Liver (tissue), 9 donors: ENCODE data around the gene SMIM28. TPM values are rescaled to one million over a fixed set of nuclear protein-coding genes. Genes with fewer than 3 reads are reported as not detected.

Source experiments
- DNase-seq: peaks from one replicate; pipeline ENCODE4 v3.0.0-alpha.2; 2017; ENCODE audit warnings: low spot score
- H3K27ac ChIP-seq, 2 donors: one replicate each; pipeline ENCODE4 v1.7.0; 2013; ENCODE audit warnings: inconsistent platforms in 2 of 2, low read length in 2 of 2, control low read depth in 1 of 2, low read depth in 1 of 2, mild to moderate bottlenecking in 1 of 2
- H3K27me3 ChIP-seq, 4 donors: one replicate each; pipeline versions ENCODE4 v1.6.1 to v1.7.0; 2013; ENCODE audit warnings: low read length in 3 of 4, inconsistent platforms in 1 of 4, mild to moderate bottlenecking in 1 of 4, moderate library complexity in 1 of 4; ENCODE audit not compliant: control insufficient read depth in 4 of 4, insufficient read depth in 4 of 4
- H3K36me3 ChIP-seq, 4 donors: one replicate each; pipeline versions ENCODE4 v1.6.1 to v1.7.0; 2013; ENCODE audit warnings: low read length in 3 of 4, mild to moderate bottlenecking in 3 of 4, low read depth in 1 of 4, moderate library complexity in 1 of 4; ENCODE audit not compliant: control insufficient read depth in 4 of 4, insufficient read depth in 3 of 4
- H3K4me1 ChIP-seq, 4 donors: one replicate each; pipeline versions ENCODE4 v1.6.1 to v1.7.0; 2013; ENCODE audit warnings: low read length in 3 of 4, mild to moderate bottlenecking in 3 of 4, moderate library complexity in 1 of 4; ENCODE audit not compliant: control insufficient read depth in 4 of 4, insufficient read depth in 4 of 4
- H3K4me3 ChIP-seq, 3 donors: one replicate each; pipeline versions ENCODE4 v1.6.1 to v1.7.0; 2013; ENCODE audit warnings: low read length in 3 of 3, control low read depth in 1 of 3, low read depth in 1 of 3, mild to moderate bottlenecking in 1 of 3
- H3K9ac ChIP-seq, 2 donors: one replicate each; pipeline ENCODE4 v1.7.0; 2013; ENCODE audit warnings: low read length in 2 of 2, mild to moderate bottlenecking in 2 of 2, moderate library complexity in 2 of 2, control low read depth in 1 of 2, low read depth in 1 of 2
- H3K9me3 ChIP-seq, 4 donors: one replicate each; pipeline versions ENCODE4 v1.6.1 to v1.7.0; 2013; ENCODE audit warnings: low read length in 3 of 4; ENCODE audit not compliant: control insufficient read depth in 4 of 4
- EGR1 ChIP-seq, 2 donors: IDR thresholded peaks; 2 replicates each; pipeline ENCODE4 v1.6.1; 2016 to 2018; ENCODE audit warnings: antibody characterized with exemption in 2 of 2, low read depth in 2 of 2
- FOXA2 ChIP-seq: IDR thresholded peaks from 2 replicates; pipeline ENCODE4 v1.6.1; 2016; ENCODE audit warnings: antibody characterized with exemption
- GABPA ChIP-seq, 2 donors: IDR thresholded peaks in 1 of 2; conservative IDR thresholded peaks in 1 of 2; 2 replicates each; pipeline ENCODE4 v1.6.1; 2016; ENCODE audit warnings: antibody characterized with exemption in 2 of 2, mild to moderate bottlenecking in 1 of 2, moderate library complexity in 1 of 2
- JUND ChIP-seq, 2 donors: IDR thresholded peaks; 2 replicates each; pipeline ENCODE4 v1.6.1; 2016; ENCODE audit warnings: antibody characterized with exemption in 2 of 2
- RAD21 ChIP-seq, 2 donors: IDR thresholded peaks; 2 replicates each; pipeline ENCODE4 v1.6.1; 2016; ENCODE audit warnings: antibody characterized with exemption in 2 of 2, mild to moderate bottlenecking in 2 of 2
- SP1 ChIP-seq: IDR thresholded peaks from 2 replicates; pipeline ENCODE4 v1.6.1; 2018; ENCODE audit warnings: antibody characterized with exemption, mild to moderate bottlenecking
- TAF1 ChIP-seq: conservative IDR thresholded peaks from 2 replicates; pipeline ENCODE4 v1.6.1; 2016; ENCODE audit warnings: antibody characterized with exemption, mild to moderate bottlenecking
- YY1 ChIP-seq: IDR thresholded peaks from 2 replicates; pipeline ENCODE4 v1.6.1; 2016; ENCODE audit warnings: antibody characterized with exemption, mild to moderate bottlenecking
- polyA plus RNA-seq, 2 donors: library from polyadenylated mRNA; stranded (reverse) in 1 of 2; unstranded in 1 of 2; fragments of 200-250 nt in 1 of 2; fragments of >200 nt in 1 of 2; fragmentation: Nextera tagmentation in 1 of 2; extraction: Ambion mirVana in 1 of 2; gene quantifications; one replicate each; pipeline versions ENCODE4 v1.2.1 to v1.2.3, GENCODE V29; 2013 to 2015
- total RNA-seq, 2 donors: library from RNA; depleted of rRNA; stranded (reverse); fragments of >200 nt; gene quantifications; one replicate each; pipeline ENCODE4 v1.2.3, GENCODE V29; 2014
- TF ChIP-seq, protein P1 (sequence below): fragments of 150-350 bp; IDR thresholded peaks from 2 replicates; pipeline ENCODE4 v1.5.1; 2017; ENCODE audit warnings: improper control_type of control experiment, low read depth, low read length; ENCODE audit not compliant: missing input control
- TF ChIP-seq, protein P2 (sequence below): IDR thresholded peaks from 2 replicates; pipeline ENCODE4 v1.6.1; 2016; ENCODE audit warnings: antibody characterized with exemption, mild to moderate bottlenecking
- TF ChIP-seq, protein P3 (sequence below): IDR thresholded peaks from 2 replicates; pipeline ENCODE4 v1.6.1; 2016; ENCODE audit warnings: antibody characterized with exemption
- TF ChIP-seq, protein P4 (sequence below): IDR thresholded peaks from 2 replicates; pipeline ENCODE4 v1.6.1; 2016; ENCODE audit warnings: antibody characterized with exemption
- donor health status: healthy.
- donor health status: healthy.
- donor health status: healthy.
- donor health status: healthy.
- donor health status: healthy.

The SMIM28 gene
- total and polyA plus RNA-seq, 4 donors = not detected

DNA sequence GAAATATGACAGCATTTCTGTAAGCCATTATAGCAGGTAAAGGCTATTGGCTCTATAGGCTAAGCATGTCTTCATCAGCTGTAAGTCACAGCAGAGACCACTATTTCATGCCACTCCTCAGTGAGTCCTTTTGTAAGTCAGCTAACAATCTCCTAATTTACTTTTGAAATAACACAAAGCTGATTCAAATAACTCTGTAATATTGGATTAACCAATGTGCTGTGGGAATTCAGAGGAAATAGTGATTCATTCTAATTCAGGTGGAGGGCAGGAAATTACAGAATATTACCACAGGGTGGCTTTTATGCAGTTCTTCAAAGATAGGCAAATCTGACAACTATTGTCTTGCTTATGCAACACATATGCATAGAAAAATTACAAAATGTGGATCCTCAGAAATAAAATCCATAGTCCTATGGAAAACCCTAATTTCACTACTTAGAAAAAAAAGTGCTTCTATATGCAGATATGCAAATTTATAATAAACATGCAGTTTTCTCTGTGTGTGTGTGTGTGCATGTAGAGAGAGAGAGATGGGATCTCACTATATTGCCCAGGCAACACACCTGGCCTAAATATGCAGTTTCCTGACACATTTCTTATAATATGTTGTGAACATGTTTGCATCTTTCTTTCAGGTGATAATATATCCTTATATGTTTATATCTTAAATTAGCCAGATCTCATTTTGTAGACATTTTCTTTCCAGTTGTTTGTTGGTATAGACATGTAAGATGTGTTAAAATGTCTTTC, 4.8 kb upstream of the SMIM28 start:
- H3K27ac ChIP-seq = no peak overlapping the region
- no peaks in the 10 kb centered on the region for H3K36me3 ChIP-seq
- no peaks in the 10 kb centered on the region for H3K9me3 ChIP-seq
- H3K4me1 ChIP-seq = peaks cover 4 to 16% (median 9%) of the 10 kb centered on the region in 4 donors
- H3K4me3 ChIP-seq = no peak overlapping the region
- TF ChIP-seq, protein P1, sequence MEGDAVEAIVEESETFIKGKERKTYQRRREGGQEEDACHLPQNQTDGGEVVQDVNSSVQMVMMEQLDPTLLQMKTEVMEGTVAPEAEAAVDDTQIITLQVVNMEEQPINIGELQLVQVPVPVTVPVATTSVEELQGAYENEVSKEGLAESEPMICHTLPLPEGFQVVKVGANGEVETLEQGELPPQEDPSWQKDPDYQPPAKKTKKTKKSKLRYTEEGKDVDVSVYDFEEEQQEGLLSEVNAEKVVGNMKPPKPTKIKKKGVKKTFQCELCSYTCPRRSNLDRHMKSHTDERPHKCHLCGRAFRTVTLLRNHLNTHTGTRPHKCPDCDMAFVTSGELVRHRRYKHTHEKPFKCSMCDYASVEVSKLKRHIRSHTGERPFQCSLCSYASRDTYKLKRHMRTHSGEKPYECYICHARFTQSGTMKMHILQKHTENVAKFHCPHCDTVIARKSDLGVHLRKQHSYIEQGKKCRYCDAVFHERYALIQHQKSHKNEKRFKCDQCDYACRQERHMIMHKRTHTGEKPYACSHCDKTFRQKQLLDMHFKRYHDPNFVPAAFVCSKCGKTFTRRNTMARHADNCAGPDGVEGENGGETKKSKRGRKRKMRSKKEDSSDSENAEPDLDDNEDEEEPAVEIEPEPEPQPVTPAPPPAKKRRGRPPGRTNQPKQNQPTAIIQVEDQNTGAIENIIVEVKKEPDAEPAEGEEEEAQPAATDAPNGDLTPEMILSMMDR = peak; percentile 34
- TF ChIP-seq, protein P2, sequence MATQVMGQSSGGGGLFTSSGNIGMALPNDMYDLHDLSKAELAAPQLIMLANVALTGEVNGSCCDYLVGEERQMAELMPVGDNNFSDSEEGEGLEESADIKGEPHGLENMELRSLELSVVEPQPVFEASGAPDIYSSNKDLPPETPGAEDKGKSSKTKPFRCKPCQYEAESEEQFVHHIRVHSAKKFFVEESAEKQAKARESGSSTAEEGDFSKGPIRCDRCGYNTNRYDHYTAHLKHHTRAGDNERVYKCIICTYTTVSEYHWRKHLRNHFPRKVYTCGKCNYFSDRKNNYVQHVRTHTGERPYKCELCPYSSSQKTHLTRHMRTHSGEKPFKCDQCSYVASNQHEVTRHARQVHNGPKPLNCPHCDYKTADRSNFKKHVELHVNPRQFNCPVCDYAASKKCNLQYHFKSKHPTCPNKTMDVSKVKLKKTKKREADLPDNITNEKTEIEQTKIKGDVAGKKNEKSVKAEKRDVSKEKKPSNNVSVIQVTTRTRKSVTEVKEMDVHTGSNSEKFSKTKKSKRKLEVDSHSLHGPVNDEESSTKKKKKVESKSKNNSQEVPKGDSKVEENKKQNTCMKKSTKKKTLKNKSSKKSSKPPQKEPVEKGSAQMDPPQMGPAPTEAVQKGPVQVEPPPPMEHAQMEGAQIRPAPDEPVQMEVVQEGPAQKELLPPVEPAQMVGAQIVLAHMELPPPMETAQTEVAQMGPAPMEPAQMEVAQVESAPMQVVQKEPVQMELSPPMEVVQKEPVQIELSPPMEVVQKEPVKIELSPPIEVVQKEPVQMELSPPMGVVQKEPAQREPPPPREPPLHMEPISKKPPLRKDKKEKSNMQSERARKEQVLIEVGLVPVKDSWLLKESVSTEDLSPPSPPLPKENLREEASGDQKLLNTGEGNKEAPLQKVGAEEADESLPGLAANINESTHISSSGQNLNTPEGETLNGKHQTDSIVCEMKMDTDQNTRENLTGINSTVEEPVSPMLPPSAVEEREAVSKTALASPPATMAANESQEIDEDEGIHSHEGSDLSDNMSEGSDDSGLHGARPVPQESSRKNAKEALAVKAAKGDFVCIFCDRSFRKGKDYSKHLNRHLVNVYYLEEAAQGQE = no peak
- TF ChIP-seq FOXA2 (no peak), JUND (IDR thresholded peaks at IDR 0.05) (peak; percentile 51 to 79), GABPA (IDR thresholded peaks at IDR 0.05 in 1 of 2, conservative IDR thresholded peaks at IDR 0.05 in 1 of 2) (no peak), TAF1 (no peak), RAD21 (IDR thresholded peaks at IDR 0.05) (peak; percentile 38 to 54)
- TF ChIP-seq, protein P3, sequence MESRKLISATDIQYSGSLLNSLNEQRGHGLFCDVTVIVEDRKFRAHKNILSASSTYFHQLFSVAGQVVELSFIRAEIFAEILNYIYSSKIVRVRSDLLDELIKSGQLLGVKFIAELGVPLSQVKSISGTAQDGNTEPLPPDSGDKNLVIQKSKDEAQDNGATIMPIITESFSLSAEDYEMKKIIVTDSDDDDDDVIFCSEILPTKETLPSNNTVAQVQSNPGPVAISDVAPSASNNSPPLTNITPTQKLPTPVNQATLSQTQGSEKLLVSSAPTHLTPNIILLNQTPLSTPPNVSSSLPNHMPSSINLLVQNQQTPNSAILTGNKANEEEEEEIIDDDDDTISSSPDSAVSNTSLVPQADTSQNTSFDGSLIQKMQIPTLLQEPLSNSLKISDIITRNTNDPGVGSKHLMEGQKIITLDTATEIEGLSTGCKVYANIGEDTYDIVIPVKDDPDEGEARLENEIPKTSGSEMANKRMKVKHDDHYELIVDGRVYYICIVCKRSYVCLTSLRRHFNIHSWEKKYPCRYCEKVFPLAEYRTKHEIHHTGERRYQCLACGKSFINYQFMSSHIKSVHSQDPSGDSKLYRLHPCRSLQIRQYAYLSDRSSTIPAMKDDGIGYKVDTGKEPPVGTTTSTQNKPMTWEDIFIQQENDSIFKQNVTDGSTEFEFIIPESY = no peak
- TF ChIP-seq, protein P4, sequence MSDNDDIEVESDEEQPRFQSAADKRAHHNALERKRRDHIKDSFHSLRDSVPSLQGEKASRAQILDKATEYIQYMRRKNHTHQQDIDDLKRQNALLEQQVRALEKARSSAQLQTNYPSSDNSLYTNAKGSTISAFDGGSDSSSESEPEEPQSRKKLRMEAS = no peak
- no peaks in the 10 kb centered on the region for H3K27me3 ChIP-seq
- H3K9ac ChIP-seq = no peak overlapping the region
- no peak for DNase-seq

DNA sequence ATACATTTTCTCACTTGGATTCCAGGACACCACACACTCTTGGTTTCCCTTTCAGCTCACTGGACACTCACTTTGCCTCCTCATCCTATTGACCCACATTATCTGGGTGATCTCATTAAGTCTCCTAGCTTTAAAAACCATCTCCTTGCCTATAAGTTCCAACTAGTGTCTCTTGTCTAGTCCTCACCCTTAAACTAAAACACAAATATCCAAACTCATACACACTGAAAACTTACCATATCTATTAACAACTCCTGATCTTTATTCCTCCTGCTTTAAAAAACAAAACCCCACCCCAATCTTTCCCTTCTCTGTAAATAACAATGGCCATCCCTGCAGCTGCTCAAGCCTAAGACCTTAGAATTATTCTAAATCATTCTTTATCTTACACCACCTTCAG, 3.5 kb upstream of the SMIM28 start:
- DNase-seq = no peak
- Histone ChIP-seq H3K9me3 (no peaks in the 10 kb centered on the region), H3K27ac (no peak overlapping the region), H3K9ac (no peak overlapping the region), H3K36me3 (no peaks in the 10 kb centered on the region), H3K4me3 (no peak overlapping the region), H3K27me3 (no peaks in the 10 kb centered on the region), H3K4me1 (peaks cover 7 to 29% (median 19%) of the 10 kb centered on the region in 4 donors)
- no peak for TF ChIP-seq JUND (IDR thresholded peaks at IDR 0.05)
- no peak for TF ChIP-seq EGR1 (IDR thresholded peaks at IDR 0.05; ENCODE audit: low read depth in 2 of 2)
- TF ChIP-seq GABPA (IDR thresholded peaks at IDR 0.05 in 1 of 2, conservative IDR thresholded peaks at IDR 0.05 in 1 of 2) = no peak
- TF ChIP-seq YY1 = no peak
- TF ChIP-seq SP1 = no peak
- no peak for TF ChIP-seq FOXA2
- TF ChIP-seq, protein P2 = no peak
- TF ChIP-seq, protein P4 = no peak
- TF ChIP-seq, protein P3 = no peak
